GM18520 (cell line): ENCODE measurements around the gene SELENOP.
"Not testable (repeated sequence)": the region's sequence is repeated elsewhere in the genome, so short reads cannot be mapped to it uniquely, and the experiment has no call there.

Source experiments
- ATAC-seq: cut with Tn5 transposase; IDR thresholded peaks from one replicate; pipeline ENCODE4 v1.9.1; 2021; ENCODE audit not compliant: unreplicated experiment

SELENOP gene

DNA sequence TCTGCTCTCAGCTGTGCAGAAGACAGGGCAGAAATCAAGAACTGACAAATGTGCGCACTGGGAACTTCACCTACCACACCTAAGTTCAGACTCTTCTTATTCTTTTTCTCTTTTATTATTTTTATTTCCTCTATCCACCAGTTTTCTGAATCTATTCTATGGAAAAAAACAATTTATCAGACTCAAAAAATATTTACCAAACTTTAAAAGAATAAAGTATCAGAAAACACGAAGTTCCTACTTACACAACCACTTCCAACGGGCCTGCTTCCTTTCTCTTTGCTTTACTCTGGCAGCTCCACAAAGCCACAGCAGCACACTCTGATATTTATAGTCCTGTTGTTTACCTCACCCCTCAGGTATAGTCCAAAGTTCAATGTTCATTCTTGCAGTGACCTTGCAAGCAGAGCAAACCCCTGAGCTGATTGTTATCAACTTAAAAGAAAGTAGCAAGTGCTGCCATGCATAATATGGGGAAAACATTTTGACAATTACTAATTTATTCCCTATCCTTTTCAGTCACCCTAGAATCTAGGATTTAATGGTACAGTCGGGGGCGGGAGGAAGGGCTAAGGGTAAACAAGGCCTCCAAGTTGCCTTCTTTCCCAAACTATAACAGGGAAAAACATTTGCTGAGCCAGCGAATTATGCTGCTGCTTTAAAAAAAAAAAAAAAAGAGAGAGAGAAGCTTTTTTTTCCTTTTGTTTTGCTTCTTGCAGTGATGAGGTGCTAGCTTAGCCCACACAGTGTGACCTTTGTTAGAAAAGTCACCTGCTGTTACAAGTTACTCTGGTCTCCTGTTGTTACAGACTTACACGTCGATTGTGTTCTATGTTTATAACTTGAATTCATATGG is at the start of gene SELENOP:
Gene SELENOP (minus strand): TSS at position 302 of the 856 bp plus-strand sequence. CDS start 3,539 bp downstream, outside the sequence.
- no peak for ATAC-seq

DNA sequence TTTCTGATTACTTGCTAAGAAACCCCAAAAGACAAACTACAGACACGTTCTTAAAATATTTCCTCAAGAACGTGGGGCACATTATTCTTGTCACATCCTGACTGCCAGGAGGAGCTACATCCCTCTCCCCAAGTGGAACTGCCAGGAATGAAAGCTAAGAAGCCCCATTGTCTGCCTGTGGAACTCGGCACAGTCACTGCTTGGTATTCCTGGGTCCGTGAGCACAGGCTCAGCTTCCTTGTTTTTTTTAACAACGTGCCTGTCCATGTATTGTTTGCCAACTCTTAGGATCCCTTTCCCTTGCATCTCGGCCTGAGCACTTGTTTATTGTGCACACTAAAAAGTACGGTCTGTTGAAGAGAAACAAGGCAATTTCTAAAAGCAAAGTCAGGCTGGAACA is 47.0 kb upstream of the SELENOP start:
- no peak for ATAC-seq

GRCh38 chr5:42858031-42858643 is 46.4 kb upstream of the SELENOP start:
- no peak for ATAC-seq

GRCh38 chr5:42855811-42856210 is 44.1 kb upstream of the SELENOP start:
- no peak for ATAC-seq

DNA sequence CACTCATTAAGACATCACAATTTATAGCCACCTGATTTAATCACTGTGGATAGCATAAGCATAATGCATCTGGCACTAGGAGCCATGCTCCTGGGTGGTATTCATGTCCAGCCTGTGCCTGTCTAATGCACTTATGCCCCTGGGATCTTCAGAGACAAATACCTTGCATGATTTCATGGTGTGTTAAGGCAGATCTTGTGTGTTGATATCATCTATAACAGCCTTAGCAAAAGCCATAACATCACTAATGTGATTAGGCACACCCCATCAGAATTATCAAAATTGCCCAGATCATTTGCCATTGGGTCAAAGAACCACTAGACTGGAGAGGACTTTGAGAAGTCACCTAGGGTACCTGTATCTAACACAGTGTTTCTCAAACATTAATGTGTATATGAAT is 43.7 kb upstream of the SELENOP start:
- ATAC-seq = no peak

- peak; percentile 49 for ATAC-seq
Measured at GRCh38 chr5:42854795-42855194, 43.1 kb upstream of the SELENOP start.

DNA sequence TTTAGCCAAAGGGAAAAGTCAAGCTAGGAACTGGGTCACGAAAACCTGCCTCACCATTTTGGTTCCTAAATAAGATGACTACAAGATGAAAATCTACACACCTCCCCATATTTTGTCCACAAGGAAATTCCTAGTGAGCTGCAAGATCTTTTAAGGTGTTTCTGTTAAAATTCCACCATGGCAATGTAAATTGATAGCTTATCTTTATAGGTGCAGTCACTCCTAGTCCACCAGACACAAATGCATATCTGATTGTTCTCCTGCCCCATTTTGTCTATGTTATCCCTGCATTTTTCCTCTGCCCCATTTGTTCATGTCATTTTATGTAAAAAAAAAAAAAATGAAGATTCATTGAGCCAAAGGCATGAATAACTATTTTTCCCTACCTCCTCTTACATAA is 41.1 kb upstream of the SELENOP start:
- no peak for ATAC-seq

DNA sequence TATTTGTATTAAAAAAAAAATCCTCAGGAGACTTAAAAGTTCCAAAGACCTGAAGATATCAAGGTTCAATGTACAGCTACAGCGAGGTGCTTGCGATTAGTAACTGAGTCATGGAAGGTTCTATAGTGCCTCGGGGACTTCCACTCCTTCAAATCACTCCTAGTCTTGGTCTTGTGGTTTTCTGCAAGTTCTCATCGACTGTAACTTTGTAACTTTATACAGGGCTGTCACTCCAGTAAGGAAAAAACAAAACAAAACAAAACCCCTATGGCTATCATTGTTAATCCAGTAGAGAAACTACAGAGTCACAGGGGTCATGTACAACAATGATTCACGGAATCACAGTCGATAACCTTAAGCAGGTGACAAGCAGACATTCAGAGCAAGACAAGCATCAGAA is 39.8 kb upstream of the SELENOP start:
- no peak for ATAC-seq

- no peak for ATAC-seq
Measured at GRCh38 chr5:42848545-42848944, 36.9 kb upstream of the SELENOP start.

DNA sequence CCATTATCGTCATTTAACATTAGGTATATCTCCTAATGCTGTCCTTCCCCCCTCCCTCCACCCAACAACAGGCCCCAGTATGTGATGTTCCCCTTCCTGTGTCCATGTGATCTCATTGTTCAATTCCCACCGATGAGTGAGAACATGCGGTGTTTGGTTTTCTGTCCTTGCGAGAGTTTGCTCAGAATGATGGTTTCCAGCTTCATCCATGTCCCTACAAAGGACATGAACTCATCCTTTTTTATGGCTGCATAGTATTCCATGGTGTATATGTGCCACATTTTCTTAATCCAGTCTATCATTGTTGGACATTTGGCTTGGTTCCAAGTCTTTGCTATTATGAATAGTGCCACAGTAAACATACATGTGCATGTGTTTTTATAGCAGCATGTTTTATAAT is 32.7 kb upstream of the SELENOP start:
- not testable (repeated sequence) for ATAC-seq

- no peak for ATAC-seq
Measured at GRCh38 chr5:42843675-42844292, 32.1 kb upstream of the SELENOP start.

DNA sequence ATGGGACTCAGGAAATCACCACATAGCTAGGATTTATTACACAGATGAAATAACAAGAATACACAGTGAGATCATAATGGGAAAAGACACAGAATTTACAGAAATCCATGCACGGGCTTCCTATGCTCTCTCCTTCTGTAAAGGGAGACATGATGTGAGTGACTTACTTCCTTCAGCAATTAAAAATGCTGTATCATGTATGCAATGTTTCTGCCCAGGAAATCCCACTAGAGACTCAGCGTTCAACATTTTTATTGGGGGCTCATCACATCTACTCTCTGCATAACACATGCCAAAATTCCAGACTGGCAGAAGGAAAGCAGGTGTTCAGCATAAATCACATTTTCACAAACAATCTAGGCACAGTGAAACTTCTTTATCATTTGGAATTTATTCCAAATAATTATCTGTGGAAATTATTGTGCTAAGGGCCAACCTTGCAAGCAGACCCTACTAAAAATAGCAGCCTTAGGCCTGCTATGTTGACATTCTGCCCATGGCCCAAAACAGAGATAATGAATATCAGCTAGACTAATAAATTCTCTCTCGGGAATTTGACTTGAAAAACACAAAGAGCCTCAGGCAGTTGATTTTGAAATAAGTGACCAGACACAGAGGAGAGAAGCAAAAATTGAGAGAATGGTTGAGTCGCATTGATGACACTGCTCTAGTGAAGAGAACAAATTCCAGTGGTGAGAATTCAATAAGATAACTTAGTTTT is 31.4 kb upstream of the SELENOP start:
- ATAC-seq = no peak

- ATAC-seq = no peak
Measured at GRCh38 chr5:42840842-42841567, 29.3 kb upstream of the SELENOP start.

DNA sequence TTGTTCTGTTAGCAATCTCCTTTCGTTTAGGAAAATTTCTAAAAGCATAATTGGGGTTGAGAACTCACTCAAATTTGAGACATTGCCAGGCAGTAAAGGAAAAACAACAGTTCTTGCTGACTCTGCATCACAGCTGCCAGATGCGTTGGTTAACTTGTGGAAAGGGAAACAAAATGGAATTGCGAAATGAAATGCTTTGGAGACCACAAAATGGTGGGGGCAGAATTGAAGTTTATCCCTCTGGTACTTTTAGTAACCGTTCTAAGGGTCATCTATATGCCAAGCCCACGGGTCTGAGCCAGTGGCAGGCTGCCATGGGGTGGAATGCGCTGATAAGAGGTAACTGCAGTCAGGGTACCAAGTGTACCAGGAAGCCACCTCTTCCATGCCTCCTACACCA is 28.6 kb upstream of the SELENOP start:
- no peak for ATAC-seq

GRCh38 chr5:42839196-42839595 is 27.5 kb upstream of the SELENOP start:
- ATAC-seq = no peak

GRCh38 chr5:42837601-42838000 is 25.9 kb upstream of the SELENOP start:
- ATAC-seq = no peak

GRCh38 chr5:42836070-42836769 is 24.5 kb upstream of the SELENOP start:
- ATAC-seq = no peak

GRCh38 chr5:42832060-42832459 is 20.4 kb upstream of the SELENOP start:
- ATAC-seq = no peak

GRCh38 chr5:42830924-42831323 is 19.2 kb upstream of the SELENOP start:
- no peak for ATAC-seq

GRCh38 chr5:42828671-42829070 is 17.0 kb upstream of the SELENOP start:
- ATAC-seq = no peak
